22Rv1 (cell line): Measurements from ENCODE around the gene RFK.

ENCODE experiments used
- CTCF ChIP-seq: fragments of 450-650 bp; IDR thresholded peaks from 2 replicates; pipeline ENCODE4 v1.5.1; 2017; ENCODE audit warnings: mild to moderate bottlenecking
- ZFX ChIP-seq: fragments of 450-650 bp; IDR thresholded peaks from 2 replicates; pipeline ENCODE4 v1.6.1; 2017; ENCODE audit warnings: antibody characterized with exemption, borderline replicate concordance

GRCh38 chr9:76354221-76354620 lies 40.0 kb downstream of the RFK start:
- TF ChIP-seq CTCF (no peak), ZFX (no peak)
